GM12801 (cell line): ENCODE data around the gene DNAAF1.

ENCODE experiments used
- CTCF ChIP-seq: IDR thresholded peaks from one replicate; pipeline ENCODE4 v1.5.1; 2011; ENCODE audit warnings: control low read depth; ENCODE audit not compliant: insufficient read length; ENCODE audit errors: extremely low read depth

The DNAAF1 gene

GRCh38 chr16:84199097-84199496 is 54.0 kb downstream of the DNAAF1 start:
- TF ChIP-seq CTCF: no peak

GRCh38 chr16:84199861-84200260 is 54.8 kb downstream of the DNAAF1 start:
- TF ChIP-seq CTCF: no peak

GRCh38 chr16:84205976-84206691 is 61.0 kb downstream of the DNAAF1 start:
- TF ChIP-seq CTCF: no peak

GRCh38 chr16:84207251-84207650 is 62.1 kb downstream of the DNAAF1 start:
- no peak for TF ChIP-seq CTCF

- TF ChIP-seq CTCF: no peak
These were observed 62.8 kb downstream of the DNAAF1 start for GRCh38 chr16:84207879-84208278.

GRCh38 chr16:84209989-84210388 is 64.9 kb downstream of the DNAAF1 start:
- TF ChIP-seq CTCF: no peak

- TF ChIP-seq CTCF: no peak
These were observed 67.0 kb downstream of the DNAAF1 start for GRCh38 chr16:84212154-84212553.
